Gastrocnemius medialis (tissue), 4 donors: ENCODE measurements around the gene RBM17.

Experiments used
- POLR2A ChIP-seq, 2 donors: fragments of 450-650 bp; IDR thresholded peaks; one replicate each; pipeline ENCODE4 v1.6.1; 2017; ENCODE audit warnings: antibody characterized with exemption in 2 of 2, mild to moderate bottlenecking in 2 of 2, moderate library complexity in 2 of 2
- TF ChIP-seq, protein P1 (sequence below), 5 experiments: fragments of 450-650 bp in 3 of 5; fragments of 200-600 bp in 2 of 5; sonication (generic) in 2 of 5; IDR thresholded peaks in 4 of 5; conservative IDR thresholded peaks in 1 of 5; 1 replicate in 4 of 5; 2 replicates in 1 of 5; pipeline ENCODE4 v1.5.1; 2016 to 2019; ENCODE audit warnings: antibody characterized with exemption in 5 of 5, mild to moderate bottlenecking in 3 of 5, moderate library complexity in 3 of 5

DNA sequence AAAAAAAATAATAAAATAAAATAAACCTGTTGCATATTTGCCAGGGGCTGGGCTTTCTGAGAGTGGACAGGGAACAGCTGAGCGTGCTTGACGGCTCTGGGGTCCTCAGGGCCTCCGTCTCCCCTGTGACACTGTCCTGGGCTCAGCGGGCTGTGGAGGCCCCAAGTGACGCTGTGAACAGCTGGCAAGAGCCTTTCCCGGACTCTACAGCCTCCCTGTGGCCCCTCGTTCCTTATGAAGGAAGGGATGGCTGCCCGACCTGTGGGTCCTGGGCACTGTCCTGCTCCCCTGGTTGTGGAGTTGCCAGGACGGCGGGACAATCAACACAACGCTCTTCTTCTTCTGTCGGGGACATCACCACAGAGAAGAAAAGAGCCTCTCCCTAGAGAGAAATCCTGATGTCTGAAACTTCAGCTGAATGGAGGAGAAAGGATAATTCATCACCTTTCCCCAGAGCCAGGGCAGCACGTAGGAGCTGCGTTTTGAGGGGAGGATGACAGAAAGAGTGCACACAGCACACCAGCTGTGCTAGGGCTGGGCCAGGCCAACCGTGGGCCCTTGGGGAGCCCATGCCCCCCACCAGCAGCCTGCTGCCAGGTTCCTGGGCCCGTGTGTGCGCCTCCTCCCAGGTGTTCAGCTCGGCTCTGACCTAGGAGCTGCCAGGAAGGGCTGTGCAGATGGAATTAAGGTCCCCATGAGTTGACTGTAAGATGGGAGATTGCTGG is 45.4 kb downstream of the RBM17 start:
- TF ChIP-seq, protein P1, sequence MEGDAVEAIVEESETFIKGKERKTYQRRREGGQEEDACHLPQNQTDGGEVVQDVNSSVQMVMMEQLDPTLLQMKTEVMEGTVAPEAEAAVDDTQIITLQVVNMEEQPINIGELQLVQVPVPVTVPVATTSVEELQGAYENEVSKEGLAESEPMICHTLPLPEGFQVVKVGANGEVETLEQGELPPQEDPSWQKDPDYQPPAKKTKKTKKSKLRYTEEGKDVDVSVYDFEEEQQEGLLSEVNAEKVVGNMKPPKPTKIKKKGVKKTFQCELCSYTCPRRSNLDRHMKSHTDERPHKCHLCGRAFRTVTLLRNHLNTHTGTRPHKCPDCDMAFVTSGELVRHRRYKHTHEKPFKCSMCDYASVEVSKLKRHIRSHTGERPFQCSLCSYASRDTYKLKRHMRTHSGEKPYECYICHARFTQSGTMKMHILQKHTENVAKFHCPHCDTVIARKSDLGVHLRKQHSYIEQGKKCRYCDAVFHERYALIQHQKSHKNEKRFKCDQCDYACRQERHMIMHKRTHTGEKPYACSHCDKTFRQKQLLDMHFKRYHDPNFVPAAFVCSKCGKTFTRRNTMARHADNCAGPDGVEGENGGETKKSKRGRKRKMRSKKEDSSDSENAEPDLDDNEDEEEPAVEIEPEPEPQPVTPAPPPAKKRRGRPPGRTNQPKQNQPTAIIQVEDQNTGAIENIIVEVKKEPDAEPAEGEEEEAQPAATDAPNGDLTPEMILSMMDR (IDR thresholded peaks at IDR 0.05 in 4 of 5, conservative IDR thresholded peaks at IDR 0.05 in 1 of 5): no peak
- no peak for TF ChIP-seq POLR2A (IDR thresholded peaks at IDR 0.05)
